ENCODE measurements around the gene CD200. TPM values are rescaled to one million over a fixed set of nuclear protein-coding genes. Genes with fewer than 3 reads are reported as not detected.
"Not testable (repeated sequence)": the region's sequence is repeated elsewhere in the genome, so short reads cannot be mapped to it uniquely, and the experiment has no call there.

Gene CD200
- total RNA-seq, 1 experiment from 2014 or later: 3.4 TPM

DNA sequence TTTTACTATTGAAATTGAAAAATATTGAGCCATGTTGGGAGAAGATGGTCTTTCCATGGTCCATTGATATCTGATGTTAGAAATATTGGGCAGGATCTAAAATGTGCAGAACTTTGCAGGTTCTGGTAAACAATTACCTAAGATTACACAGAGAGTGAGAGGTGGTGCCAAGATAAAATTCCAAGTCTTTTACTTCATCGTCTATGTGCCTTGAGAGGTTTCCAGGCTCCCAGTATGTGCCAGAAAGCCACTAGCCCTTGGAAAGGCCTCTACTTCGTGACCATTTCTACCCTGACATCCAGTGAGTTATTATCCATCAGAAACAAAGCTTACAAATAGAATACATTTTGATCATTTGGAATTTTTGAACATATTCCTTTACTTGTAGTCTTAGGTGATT is 27.6 kb downstream of the CD200 start:
- DNase-seq (ENCODE audit: low read depth): no peak

DNA sequence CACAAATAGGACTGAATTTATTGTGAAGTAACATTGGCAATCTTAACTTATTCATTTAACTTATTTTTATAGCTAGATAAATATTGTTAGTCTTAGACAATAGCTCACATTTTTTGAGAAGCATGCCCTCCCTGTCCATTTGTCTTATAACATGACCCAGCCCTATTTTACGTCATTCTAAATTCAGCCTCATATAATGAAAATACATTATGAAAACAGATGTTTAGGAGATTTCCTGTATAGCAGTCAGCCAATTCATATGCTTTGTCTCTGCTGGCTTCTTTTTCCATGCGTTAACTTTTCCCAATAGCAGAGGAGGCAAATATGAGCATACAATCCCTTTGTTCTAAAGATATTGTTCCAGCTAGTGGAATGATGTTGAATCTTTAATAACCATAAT is 29.3 kb downstream of the CD200 start:
- no peak for DNase-seq (ENCODE audit: low read depth)

DNA sequence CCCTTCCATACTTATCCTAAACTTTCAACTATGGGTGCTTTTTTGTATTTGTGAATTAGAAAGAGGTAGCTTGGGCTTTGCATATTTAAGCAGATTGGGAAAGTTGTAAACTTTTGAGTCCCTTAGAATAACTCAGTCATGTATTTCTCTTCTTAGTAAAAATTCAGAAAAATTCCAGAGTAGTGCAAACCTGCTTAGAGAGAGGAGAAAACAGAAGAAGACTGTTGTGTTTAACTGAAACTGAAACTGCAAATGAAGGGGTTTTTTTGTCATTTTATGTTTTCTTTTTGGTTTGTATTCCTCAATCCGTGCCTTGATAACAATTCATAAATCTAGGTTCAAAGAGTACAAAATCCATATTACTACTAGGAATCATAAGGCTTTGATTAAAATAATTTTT is 31.3 kb downstream of the CD200 start:
- DNase-seq (ENCODE audit: low read depth): no peak

DNA sequence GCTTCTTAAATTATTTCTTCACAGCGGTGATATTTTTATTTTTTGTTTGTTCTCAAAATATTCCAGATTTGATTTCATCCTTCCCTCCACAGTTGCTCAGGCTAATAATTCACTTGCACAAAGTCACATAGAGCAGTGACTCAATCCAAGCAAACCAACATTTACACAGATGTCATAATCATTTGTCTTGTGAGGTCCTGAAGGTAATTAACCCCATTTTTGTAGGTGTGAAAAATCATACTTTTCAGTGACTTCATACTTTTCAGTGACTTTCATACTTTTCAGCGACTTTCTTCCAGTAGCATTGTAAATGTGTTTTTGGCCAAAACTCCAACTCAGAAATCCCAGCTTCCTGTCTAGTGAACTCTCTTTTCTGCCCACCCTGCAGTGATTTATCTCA is 32.1 kb downstream of the CD200 start:
- no peak for DNase-seq (ENCODE audit: low read depth)

DNA sequence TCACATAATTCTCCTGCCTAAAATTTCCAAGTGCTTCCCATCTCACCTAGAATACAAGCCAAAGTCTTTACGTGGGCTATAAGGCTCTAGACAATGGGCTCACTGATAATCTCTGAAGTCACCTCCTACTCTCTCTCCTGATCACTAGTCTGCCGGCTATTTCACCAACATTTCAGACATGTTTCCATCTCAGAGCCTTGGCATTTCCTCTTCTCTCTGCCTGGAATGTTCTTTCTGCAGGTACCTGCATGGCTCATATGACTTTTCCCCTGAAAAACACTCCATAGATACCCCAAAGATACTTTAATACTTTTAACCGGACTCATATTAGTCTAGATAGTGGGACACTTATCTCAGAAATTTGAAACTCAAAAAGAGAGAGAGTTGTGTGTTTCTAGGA is 32.7 kb downstream of the CD200 start:
- no peak for DNase-seq (ENCODE audit: low read depth)

DNA sequence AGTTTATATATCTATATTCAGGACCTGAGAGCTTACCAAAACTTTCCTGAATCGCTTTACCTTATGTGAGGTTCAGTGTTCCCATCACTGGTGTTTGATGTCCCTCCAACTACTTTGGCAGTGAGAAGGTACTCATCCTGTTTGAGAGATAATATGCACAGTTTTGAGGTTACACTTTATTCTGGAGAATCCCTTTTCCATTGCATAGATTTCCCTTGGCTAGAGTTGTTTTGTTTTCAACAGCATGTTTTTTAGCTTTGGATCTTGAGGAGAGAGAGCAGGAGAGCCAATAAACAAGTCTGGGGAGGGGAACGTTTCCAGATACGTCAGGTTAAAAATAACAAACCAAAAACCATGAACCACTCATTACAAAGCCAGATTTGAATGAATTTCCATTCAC is 33.6 kb downstream of the CD200 start:
- no peak for DNase-seq (ENCODE audit: low read depth)

DNA sequence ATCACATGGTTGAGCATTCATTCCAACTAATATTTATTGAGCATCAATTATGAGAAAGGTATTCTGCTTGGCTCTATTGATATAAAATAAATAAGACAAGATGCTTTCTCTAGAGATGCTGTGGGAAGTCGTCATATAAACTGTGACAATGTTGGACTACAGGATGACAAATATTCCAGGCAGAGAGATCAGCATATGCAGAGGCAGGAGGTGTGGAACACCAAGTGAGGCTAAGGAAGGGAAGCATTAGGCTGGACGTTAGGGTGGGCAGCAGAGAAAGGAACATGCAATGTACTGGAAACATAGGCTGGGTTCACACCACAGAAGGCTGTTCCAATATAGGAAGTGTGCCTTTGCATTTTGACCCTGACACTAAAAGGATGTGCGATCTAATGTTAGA is 38.6 kb downstream of the CD200 start:
- DNase-seq (ENCODE audit: low read depth): no peak

DNA sequence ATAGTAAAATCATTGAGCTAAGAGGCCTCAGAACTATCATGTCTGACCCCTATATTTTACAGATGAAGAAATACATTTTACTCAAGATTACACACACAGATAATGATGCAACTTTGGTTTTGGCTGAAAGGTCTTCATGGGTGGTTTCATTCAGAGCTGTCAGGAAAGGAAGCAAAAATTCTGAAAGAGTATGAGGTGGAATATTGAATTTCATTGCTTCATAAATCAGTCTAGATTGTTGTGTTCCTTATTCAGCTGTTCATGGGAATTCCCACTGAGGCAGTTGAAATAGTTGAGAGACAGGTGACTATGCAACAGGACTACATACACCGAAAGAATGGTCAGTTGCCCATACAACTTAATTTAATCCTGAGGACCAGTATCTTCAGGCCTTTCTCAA is 39.4 kb downstream of the CD200 start:
- DNase-seq (ENCODE audit: low read depth): no peak

DNA sequence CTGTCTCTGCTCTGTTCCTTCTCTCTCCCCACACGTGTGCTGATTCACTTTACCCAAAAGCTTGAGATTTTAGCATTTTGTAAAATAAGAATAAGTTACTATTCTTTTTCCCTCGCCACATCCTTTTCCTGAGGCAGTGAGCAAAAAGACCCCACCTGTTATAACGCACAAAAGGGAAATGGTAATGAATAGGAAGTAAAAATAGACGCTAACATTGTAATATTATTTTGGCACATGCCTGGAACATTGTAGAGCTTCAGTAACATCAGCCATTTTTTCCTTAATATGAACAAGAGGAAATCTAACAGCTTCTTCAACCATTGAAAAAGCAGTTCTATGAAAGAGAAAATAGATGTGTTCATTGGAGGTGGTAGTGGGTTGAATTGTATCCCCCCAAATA is 40.5 kb downstream of the CD200 start:
- DNase-seq (ENCODE audit: low read depth): no peak

DNA sequence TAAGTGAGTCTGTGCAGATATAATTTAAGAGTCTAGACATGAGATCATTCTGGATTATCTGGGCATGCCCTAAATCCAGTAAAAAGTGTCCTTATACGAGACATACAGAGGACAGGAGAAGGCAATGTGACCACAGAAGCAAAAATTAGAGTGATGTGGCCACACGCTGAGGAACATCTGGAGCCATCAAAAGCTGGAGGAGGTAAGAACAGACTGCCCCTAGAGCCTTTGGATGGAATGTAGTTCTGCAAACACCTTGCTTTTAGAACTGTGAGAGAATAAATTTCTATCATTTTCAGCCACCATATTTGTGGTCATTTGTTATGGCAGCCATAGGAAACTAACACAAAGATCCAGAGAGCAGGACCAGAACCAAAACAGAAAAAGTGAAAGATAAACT is 41.0 kb downstream of the CD200 start:
- DNase-seq (ENCODE audit: low read depth): no peak

DNA sequence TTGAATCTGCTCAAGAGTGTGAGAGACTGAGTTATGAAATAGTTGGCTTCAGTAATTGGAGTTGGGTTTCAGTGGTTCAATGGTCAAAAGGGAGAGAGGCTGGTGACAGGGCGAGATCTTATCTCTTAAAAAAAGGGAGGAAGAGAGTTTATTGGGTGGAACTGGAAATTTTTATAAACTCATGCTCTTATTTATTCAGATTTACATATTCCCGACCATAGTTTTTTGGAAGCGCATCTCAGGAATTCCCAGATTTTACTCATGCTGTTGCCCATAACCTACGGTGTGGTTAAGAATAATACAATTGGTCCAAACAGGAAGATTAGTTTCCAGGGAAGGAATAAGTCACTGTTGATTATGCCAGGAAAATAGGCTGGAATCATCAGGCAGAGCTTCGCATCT is 41.4 kb downstream of the CD200 start:
- peak; percentile 36 for DNase-seq (ENCODE audit: low read depth)

DNA sequence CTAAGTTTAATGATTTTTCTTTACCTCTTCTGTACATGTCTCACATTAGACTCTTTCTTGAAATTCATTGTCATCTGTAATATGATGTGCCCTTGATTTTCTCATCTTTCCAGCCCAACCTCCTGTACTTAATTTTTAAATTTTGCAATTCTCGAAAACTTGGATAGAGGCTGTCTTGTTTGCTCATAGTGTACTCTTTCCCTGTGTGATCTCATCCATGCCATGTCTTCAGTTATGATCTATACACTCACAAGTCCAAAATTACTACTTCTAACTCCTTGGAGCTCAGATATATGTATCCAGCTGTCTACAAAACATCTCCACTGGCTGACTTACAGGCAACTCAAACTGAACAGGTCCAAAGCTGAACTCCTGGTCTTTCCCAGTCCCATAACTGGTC is 42.2 kb downstream of the CD200 start:
- no peak for DNase-seq (ENCODE audit: low read depth)

DNA sequence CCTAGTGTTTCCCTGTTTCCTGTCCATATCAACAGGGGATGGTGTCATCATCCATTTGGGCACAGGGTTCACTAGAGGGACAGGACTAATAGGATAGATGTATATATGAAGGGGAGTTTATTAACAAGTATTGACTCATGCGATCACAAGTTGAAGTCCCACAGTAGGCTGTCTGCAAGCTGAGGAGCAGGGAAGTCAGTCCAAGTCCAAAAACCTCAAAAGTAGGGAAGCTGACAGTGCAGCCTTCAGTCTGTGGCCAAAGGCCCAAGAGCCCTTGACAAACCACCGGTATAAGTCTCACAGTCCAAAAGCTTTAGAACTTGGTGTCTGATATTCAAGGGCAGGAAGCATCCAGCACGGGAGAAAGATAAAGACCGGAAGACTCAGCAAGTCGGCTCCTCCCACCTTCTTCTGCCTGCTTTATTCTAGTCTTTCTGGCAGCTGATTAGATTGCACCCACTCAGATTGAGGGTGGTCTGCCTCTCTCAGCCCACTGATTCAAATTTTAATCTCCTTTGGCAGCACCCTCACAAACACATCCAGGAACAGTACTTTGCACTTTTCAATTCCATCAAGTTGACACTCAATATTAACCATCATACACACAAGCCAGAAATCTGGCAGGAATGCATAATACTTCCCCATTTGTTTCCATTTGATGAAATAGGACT is 43.4 kb downstream of the CD200 start:
- no peak for DNase-seq (ENCODE audit: low read depth)

DNA sequence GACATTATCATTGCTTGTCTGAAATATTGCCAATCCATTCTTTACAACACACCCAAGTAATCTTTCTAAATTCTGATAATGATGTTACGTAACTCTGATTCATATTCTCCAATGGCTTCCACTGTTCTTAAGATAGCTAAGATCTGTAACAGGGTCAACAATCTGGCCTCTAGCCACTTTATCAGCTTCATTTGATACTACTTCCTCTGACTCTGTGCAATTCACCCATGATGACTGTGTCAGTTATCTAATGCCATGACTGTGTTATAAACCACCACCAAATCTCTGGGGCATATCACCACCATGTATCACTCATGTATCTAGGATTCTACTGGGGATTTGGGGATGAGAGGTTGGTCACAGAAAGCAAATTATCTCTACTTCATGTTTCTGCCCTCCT is 44.0 kb downstream of the CD200 start:
- DNase-seq (ENCODE audit: low read depth): peak; percentile 67

DNA sequence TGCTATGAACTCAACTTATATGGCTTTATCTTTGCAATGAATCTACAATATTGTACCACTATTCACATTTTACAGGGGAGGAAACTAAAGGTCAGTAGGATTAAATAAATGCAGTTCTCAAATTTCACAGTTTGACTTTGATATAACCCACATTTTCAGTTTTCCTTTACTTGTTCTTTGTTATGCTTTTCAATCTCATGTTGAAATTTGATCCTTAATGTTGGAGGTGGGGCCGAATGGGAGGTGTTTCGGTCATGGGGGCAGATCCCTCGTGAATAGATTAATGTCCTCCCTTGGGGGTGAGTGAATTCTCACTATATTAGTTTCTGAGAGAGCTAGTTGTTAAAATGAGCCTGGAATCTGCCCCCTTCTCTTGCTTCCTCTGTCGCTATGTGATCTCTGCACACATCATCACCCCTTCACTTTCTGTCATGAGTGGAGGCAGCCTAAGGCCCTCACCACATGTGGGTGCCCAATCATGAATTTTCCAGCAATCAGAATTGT is 44.7 kb downstream of the CD200 start:
- peak; percentile 49 for DNase-seq (ENCODE audit: low read depth)

DNA sequence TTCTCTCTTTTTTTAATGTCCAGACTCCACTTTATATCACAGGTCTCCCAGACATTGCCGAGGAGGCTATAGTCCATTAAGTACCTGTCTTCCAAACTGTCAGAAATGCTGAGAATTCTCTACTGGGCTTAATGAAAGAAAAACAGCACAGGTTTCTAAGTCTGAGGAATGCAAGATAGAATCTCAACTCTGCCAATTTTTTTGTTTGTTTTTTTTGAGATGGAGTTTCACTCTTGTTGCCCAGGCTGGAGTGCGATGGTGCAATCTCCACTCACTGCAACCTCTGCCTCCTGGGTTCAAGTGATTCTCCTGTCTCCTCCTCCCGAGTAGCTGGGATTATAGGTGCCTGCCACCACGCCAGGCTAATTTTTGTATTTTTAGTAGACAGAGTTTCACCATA is 45.4 kb downstream of the CD200 start:
- DNase-seq (ENCODE audit: low read depth): not testable (repeated sequence)

DNA sequence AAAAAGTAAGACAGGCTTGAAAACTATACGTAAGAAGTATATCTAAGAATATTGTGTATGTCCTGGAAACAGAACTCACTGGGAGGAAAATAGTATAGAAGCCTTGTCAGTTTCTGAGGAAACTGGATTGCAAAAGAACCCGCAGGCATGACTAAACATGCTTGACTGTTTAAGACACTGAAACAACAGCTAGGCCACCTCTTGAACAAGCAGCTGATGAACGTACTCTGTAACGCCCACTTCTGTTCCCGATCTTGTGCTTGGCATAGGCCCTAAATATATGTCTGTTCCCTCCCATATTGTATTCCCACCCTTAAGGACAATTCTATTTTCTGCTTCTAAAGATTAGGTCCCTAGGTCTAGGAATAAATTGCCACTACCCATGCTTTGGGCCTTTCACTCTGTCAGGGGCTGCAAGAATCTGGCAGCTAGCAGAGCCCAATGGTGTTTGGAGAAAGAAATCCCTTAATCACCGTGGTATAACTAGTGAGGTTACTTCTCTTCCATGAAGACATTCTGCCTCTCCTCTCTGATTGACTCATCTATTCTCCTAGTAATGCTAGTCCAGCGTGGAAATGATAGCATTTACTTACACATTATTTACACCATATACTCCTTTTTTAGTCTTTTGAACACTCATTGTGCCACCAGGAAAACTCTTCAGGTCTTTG is 46.2 kb downstream of the CD200 start:
- DNase-seq (ENCODE audit: low read depth): peak; percentile 65

DNA sequence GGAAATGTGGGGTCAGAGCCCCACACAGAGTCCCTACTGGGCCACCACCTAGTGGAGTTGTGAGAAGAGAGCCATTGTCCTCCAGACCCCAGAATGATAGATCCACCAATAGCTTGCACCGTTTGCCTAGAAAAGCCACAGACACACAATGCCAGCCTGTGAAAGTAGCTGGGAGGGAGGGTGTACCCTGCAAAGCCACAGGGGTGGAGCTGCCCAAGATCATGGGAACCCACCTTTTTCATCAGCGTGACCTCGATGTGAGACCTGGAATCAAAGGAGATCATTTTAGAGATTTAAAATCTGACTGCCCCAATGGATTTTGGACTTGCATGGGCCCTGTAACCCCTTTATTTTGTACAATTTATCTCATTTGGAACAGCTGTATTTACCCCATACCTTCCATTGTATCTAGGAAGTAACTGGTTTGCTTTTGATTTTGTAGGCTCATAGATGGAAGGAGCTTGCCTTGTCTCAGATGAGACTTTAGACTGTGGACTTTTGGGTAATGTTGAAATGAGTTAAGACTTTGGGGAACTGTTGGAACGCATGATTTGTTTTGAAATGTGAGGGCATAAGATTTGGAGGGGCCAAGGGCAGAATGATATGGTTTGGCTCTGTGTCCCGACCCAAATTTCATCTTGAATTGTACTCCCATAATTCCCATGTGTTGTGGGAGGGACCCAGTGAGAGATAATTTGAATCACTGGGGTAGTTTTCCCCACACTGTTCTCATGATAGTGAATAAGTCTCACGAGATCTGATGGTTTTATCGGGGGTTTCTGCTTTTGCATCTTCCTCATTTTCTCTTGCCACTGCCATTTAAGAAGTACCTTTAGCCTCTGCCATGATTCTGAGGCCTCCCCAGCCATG is 49.0 kb downstream of the CD200 start:
- DNase-seq (ENCODE audit: low read depth): no peak

DNA sequence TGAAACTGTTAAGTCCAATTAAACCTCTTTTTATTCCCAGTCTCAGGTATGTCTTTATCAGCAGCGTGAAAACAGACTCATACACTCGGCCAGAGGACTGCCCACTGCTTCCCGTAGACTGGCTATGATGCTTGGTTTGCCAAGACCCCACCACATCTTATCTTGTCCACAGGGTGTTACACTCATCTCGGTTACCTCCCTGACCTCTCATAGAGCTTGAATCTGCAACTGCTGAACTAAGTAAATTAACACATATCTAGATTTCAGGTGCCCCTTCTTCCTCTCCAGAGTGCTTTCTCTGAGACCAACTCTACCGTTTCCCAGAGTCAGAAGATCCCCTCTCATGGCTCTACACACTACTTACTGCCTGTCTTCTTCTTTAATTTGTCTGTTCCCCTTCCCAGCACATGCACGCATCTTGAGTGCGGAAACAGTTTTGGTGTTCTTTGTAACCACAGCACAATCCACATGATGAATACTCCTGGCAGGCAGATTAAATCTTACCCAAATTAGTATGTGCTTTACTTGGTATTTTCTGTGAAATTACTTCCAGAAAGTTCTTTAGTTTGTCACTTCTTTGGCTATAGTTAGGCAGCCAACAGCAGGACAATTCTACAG is 49.7 kb downstream of the CD200 start:
- no peak for DNase-seq (ENCODE audit: low read depth)

DNA sequence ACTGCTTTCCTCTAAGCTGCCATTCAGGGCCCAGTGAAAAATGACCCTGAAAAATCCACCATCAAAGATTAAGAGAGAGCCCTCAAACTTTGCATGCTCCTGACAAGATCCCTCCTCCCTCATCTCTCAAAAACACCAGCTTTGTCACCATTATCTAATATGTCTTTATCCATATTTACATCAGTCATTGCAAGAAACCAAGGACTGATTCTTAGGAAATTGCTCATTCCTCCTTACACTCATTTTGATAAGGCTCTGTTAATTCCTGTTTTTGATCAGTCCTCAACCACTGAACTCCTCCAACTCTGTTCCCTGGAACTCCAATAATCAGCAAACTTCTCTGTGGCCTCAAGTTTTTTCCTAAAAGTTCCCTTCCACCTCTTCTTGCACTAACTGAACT is 51.8 kb downstream of the CD200 start:
- no peak for DNase-seq (ENCODE audit: low read depth)

DNA sequence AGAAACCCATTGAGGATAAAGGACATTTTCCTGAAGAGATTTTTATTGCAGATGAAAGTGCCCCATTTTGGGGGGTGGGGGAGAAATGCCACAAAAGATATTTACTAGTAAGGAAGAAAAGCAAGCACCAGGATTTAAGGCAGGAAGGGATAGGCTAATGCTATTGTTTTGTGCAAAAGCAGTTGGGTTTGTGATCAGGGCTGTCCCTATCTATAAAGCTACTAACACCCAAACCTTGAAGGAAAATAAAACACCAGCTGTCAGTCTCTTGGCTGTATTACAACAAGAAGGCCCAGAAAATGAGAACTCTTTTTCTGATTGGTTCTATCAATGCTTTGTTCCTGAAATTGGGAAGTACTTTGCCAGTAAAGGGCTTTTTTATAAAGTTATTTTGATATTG is 56.0 kb downstream of the CD200 start:
- DNase-seq (ENCODE audit: low read depth): no peak

DNA sequence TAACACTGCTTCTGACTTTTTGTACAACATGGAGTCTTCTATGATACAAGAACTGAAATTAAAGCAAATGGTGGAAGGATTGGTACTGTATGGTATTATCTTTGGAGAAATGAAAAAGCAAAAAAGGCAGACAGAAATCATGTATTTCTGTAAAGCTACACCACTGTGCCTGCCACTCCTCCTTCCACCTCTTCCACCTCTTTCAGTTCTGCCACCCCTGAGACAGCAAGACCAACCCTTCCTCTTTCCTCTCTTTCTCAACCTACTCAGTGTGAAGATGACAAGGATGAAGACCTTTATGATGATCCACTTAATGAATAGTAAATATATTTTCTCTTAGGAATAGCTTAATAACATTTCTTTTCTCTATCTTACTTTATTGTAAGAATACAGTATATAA is 57.0 kb downstream of the CD200 start:
- DNase-seq (ENCODE audit: low read depth): no peak

Measured in RPMI7951 (cell line).